HEK293T (cell line): ENCODE results near the gene ADAR.

ENCODE experiments used
- FOXM1 ChIP-seq: fragments of 450-650 bp; IDR thresholded peaks from 2 replicates; pipeline ENCODE4 v1.6.1; 2017; ENCODE audit warnings: mild to moderate bottlenecking, borderline replicate concordance
- HDGF ChIP-seq: fragments of 450-650 bp; IDR thresholded peaks from 2 replicates; pipeline ENCODE4 v1.6.1; 2017; ENCODE audit warnings: antibody characterized with exemption, borderline replicate concordance

GRCh38 chr1:154551474-154551873, 56.5 kb downstream of the ADAR start:
- TF ChIP-seq HDGF (no peak), FOXM1 (no peak)
